ENCODE measurements around the gene NAT16. TPM values are rescaled to one million over a fixed set of nuclear protein-coding genes. Genes with fewer than 3 reads are reported as not detected.

Gene NAT16
- total RNA-seq, 2 donors from 2014 or later = not detected

- peaks cover 0 to 52% of the 10 kb centered on the region in 2 donors for H3K4me1 ChIP-seq
- H3K27me3 ChIP-seq = peaks cover 34 to 52% of the 10 kb centered on the region in 2 donors
- DNase-seq (ENCODE audit: low spot score) = no peak
These were observed 14.0 kb downstream of the NAT16 start for GRCh38 chr7:101165958-101166647.

GRCh38 chr7:101165075-101165957 lies 14.8 kb downstream of the NAT16 start, which contains the start of gene VGF:
TSS of gene VGF (minus strand) at chr7:101165569. CDS start at chr7:101164843, 726 bp downstream.
- peaks cover 34 to 52% of the 10 kb centered on the region in 2 donors for H3K27me3 ChIP-seq
- H3K36me3 ChIP-seq = peaks cover under 1% of the 10 kb centered on the region
- peaks cover 0 to 52% of the 10 kb centered on the region in 2 donors for H3K4me1 ChIP-seq
- no peak for TF ChIP-seq CTCF (IDR thresholded peaks at IDR 0.05)
- H3K4me3 ChIP-seq = peak within 1 kb of the TSS in 1 of 2 donors; percentile 42
- H3K27ac ChIP-seq = no peak within 1 kb of the TSS
- H3K9me3 ChIP-seq = no peaks in the 10 kb centered on the region
- peak; percentile 90 for DNase-seq (ENCODE audit: low spot score)

More at GRCh38 chr7:101165958-101166647, 14.0 kb downstream of the NAT16 start:
- H3K9me3 ChIP-seq = no peaks in the 10 kb centered on the region
- no peak overlapping the region for H3K27ac ChIP-seq
- no peaks in the 10 kb centered on the region for H3K36me3 ChIP-seq
- TF ChIP-seq CTCF (IDR thresholded peaks at IDR 0.05) = no peak
- peak overlapping the region in 1 of 2 donors; percentile 21 for H3K4me3 ChIP-seq

- Histone ChIP-seq H3K4me3 (peak overlapping the region; percentile 4 to 42), H3K27ac (no peak overlapping the region), H3K27me3 (peaks cover 30 to 52% of the 10 kb centered on the region in 2 donors), H3K9me3 (no peaks in the 10 kb centered on the region), H3K36me3 (peaks cover 8% of the 10 kb centered on the region), H3K4me1 (peaks cover 0 to 43% of the 10 kb centered on the region in 2 donors)
- no peak for TF ChIP-seq CTCF (IDR thresholded peaks at IDR 0.05)
- no peak for DNase-seq (ENCODE audit: low spot score)
These were observed 15.8 kb downstream of the NAT16 start for GRCh38 chr7:101164071-101164840.

- peaks cover 12% of the 10 kb centered on the region for H3K36me3 ChIP-seq
- peaks cover 24 to 49% of the 10 kb centered on the region in 2 donors for H3K27me3 ChIP-seq
- H3K4me1 ChIP-seq = peaks cover 0 to 42% of the 10 kb centered on the region in 2 donors
- no peaks in the 10 kb centered on the region for H3K9me3 ChIP-seq
- H3K27ac ChIP-seq = no peak overlapping the region
- no peak for DNase-seq (ENCODE audit: low spot score)
- no peak for TF ChIP-seq CTCF (IDR thresholded peaks at IDR 0.05)
- H3K4me3 ChIP-seq = peak overlapping the region; percentile 4 to 42
These were observed 16.6 kb downstream of the NAT16 start for GRCh38 chr7:101163279-101164070.
